Activated naive CD4-positive, alpha-beta T cell treated with anti-CD3 and anti-CD28 coated beads, Interleukin-2, amount 50 U/mL, for 24 hours (primary cell): ENCODE results near the gene LOXL3.
"Not testable (repeated sequence)": the region's sequence is repeated elsewhere in the genome, so short reads cannot be mapped to it uniquely, and the experiment has no call there.

Experiments used
- H3K27ac Mint-ChIP-seq: one replicate; pipeline ENCODE4 v1.8.0; 2021; ENCODE audit warnings: mild to moderate bottlenecking, mixed read lengths
- H3K27me3 Mint-ChIP-seq: one replicate; pipeline ENCODE4 v1.8.0; 2021; ENCODE audit warnings: mixed read lengths
- H3K36me3 Mint-ChIP-seq: one replicate; pipeline ENCODE4 v1.8.0; 2021; ENCODE audit warnings: mixed read lengths
- H3K4me1 Mint-ChIP-seq: one replicate; pipeline ENCODE4 v1.8.0; 2021; ENCODE audit warnings: mixed read lengths
- H3K4me3 Mint-ChIP-seq: one replicate; pipeline ENCODE4 v1.8.0; 2021; ENCODE audit warnings: mild to moderate bottlenecking, mixed read lengths
- H3K9me3 Mint-ChIP-seq: one replicate; pipeline ENCODE4 v1.8.0; 2021; ENCODE audit warnings: mixed read lengths

LOXL3 gene

DNA sequence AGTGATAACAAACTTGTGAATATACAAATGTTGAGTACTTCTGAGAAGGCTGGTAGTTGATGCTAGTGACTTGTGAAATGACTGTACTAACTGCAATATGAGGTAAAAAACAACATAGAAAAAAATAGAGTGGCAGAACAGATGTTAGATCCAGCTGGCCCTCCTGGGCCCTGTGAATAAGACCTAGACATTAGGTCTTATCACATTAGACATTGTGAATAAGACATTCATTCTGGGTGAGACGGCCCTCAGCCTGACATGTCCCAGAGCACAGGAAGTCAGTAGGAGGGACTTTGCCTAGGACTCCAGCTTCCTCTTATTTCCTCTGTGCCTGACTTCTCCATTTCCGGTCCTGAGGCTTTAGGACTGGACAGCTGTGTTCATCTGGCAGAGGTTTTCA is 23.7 kb upstream of the LOXL3 start:
- no peaks in the 10 kb centered on the region for H3K27me3 Mint-ChIP-seq
- no peak overlapping the region for H3K4me3 Mint-ChIP-seq
- H3K4me1 Mint-ChIP-seq, result peaks cover 15% of the 10 kb centered on the region
- peaks cover 2% of the 10 kb centered on the region for H3K36me3 Mint-ChIP-seq
- H3K9me3 Mint-ChIP-seq, result no peaks in the 10 kb centered on the region
- H3K27ac Mint-ChIP-seq, result no peak overlapping the region

- peaks cover 2% of the 10 kb centered on the region for H3K36me3 Mint-ChIP-seq
- H3K27me3 Mint-ChIP-seq, result no peaks in the 10 kb centered on the region
- H3K4me1 Mint-ChIP-seq, result peaks cover 15% of the 10 kb centered on the region
- H3K27ac Mint-ChIP-seq, result no peak overlapping the region
- no peak overlapping the region for H3K4me3 Mint-ChIP-seq
- no peaks in the 10 kb centered on the region for H3K9me3 Mint-ChIP-seq
Measured at GRCh38 chr2:74576863-74577229, 23.1 kb upstream of the LOXL3 start.

GRCh38 chr2:74576211-74576862 is 22.6 kb upstream of the LOXL3 start:
- no peaks in the 10 kb centered on the region for H3K27me3 Mint-ChIP-seq
- H3K36me3 Mint-ChIP-seq, result peaks cover 2% of the 10 kb centered on the region
- no peaks in the 10 kb centered on the region for H3K9me3 Mint-ChIP-seq
- H3K4me1 Mint-ChIP-seq, result peaks cover 15% of the 10 kb centered on the region
- H3K4me3 Mint-ChIP-seq, result no peak overlapping the region
- no peak overlapping the region for H3K27ac Mint-ChIP-seq

DNA sequence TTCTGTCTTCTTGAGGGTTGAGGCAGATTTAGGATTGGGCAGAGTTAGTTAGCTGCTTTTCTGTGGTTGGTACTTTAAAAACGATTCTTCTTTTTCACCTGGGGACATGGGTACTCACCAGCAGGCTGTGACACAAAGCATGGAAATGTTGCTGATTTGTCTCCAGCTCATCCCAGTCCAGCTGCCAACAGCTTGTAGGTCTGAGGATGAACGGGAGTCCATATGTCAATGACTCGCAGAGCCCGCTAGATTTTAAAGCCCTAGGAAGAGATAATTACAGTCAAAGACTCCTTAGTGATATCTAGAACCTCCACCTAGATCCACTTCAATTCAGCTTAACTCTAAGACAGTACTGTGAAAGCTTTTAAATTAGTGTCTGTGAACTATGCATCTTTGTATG is 21.6 kb upstream of the LOXL3 start:
- Mint-ChIP-seq H3K4me1 (peaks cover 15% of the 10 kb centered on the region), H3K27me3 (no peaks in the 10 kb centered on the region), H3K27ac (no peak overlapping the region), H3K36me3 (peaks cover 2% of the 10 kb centered on the region), H3K4me3 (no peak overlapping the region), H3K9me3 (no peaks in the 10 kb centered on the region)

GRCh38 chr2:74573747-74574562 is 20.2 kb upstream of the LOXL3 start:
- peaks cover 2% of the 10 kb centered on the region for H3K36me3 Mint-ChIP-seq
- H3K27me3 Mint-ChIP-seq, result no peaks in the 10 kb centered on the region
- H3K4me1 Mint-ChIP-seq, result peaks cover 15% of the 10 kb centered on the region
- H3K27ac Mint-ChIP-seq, result peak overlapping the region; percentile 83
- no peaks in the 10 kb centered on the region for H3K9me3 Mint-ChIP-seq
- peak overlapping the region; percentile 68 for H3K4me3 Mint-ChIP-seq

- no peak overlapping the region for H3K27ac Mint-ChIP-seq
- no peak overlapping the region for H3K4me3 Mint-ChIP-seq
- peaks cover 2% of the 10 kb centered on the region for H3K36me3 Mint-ChIP-seq
- no peaks in the 10 kb centered on the region for H3K9me3 Mint-ChIP-seq
- H3K4me1 Mint-ChIP-seq, result peaks cover 15% of the 10 kb centered on the region
- H3K27me3 Mint-ChIP-seq, result peaks cover 2% of the 10 kb centered on the region
Measured at GRCh38 chr2:74572178-74572925, 18.6 kb upstream of the LOXL3 start.

- Mint-ChIP-seq H3K27ac (no peak overlapping the region), H3K4me1 (peaks cover 22% of the 10 kb centered on the region), H3K36me3 (peaks cover 2% of the 10 kb centered on the region), H3K27me3 (peaks cover 2% of the 10 kb centered on the region), H3K9me3 (no peaks in the 10 kb centered on the region), H3K4me3 (no peak overlapping the region)
Measured at GRCh38 chr2:74571058-74571457, 17.3 kb upstream of the LOXL3 start.

DNA sequence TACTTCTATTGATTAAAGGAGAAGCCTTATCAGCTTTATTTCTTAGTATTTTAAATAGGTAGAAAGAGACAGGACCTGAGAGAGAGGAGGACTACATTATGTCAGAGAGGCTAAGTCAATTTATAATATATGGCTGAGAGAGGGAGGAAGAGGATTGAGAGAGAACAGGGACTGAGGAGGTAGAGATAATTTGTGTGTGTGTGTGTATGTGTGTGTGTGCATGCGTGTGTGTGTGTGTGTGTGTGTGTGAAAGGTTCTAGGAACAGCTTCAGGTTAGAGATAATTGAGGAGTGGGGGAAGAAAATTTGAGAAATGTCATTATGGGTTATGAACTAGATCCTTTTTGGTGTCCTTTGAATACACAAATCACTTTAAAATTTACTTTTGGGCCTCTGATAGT is 15.9 kb upstream of the LOXL3 start:
- Mint-ChIP-seq H3K36me3 (peaks cover 2% of the 10 kb centered on the region), H3K9me3 (no peaks in the 10 kb centered on the region), H3K4me3 (no peak overlapping the region), H3K27me3 (peaks cover 2% of the 10 kb centered on the region), H3K27ac (no peak overlapping the region), H3K4me1 (peaks cover 21% of the 10 kb centered on the region)

DNA sequence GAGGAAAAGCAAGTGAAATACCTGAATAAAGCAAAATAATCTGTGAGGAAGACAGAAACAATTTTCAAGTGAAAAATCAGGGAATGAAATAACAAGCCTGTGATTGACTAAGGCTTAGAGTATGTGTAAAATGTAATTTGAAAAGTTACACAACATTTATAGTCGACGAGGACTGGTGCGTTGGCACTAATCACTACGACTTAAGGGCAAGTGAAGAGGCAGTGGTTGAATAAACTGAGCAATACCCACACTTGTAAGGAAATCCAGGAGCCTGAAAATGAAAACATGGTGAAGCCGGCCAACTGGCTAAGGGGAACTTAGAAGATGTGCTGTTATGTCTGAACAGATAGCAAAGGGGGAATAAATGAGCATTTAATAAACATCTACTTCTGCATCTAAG is 14.1 kb upstream of the LOXL3 start:
- no peak overlapping the region for H3K4me3 Mint-ChIP-seq

DNA sequence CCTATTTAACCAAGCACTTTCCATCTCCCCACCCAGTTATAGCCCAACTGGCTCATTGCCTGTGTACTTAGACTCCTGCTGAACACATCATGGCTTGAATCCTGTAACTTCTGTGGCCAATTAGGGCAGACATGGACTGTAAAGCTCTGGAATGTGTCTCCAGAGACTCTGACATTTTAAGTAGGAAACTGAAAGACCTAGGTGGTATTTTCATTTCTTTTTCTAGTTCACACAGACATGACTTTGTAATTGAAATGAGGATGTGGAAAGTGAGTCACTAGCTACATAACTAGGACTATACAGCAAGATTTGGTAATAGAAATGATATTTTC is 13.0 kb upstream of the LOXL3 start:
- peak overlapping the region; percentile 31 for H3K4me3 Mint-ChIP-seq
- H3K27me3 Mint-ChIP-seq, result peaks cover 4% of the 10 kb centered on the region
- H3K4me1 Mint-ChIP-seq, result peaks cover 8% of the 10 kb centered on the region
- H3K36me3 Mint-ChIP-seq, result no peaks in the 10 kb centered on the region
- no peaks in the 10 kb centered on the region for H3K9me3 Mint-ChIP-seq
- peak overlapping the region; percentile 77 for H3K27ac Mint-ChIP-seq

More for the DNA sequence above, 14.1 kb upstream of the LOXL3 start:
- H3K4me1 Mint-ChIP-seq, result peaks cover 8% of the 10 kb centered on the region
- H3K27ac Mint-ChIP-seq, result no peak overlapping the region
- no peaks in the 10 kb centered on the region for H3K9me3 Mint-ChIP-seq
- H3K36me3 Mint-ChIP-seq, result no peaks in the 10 kb centered on the region
- peaks cover 2% of the 10 kb centered on the region for H3K27me3 Mint-ChIP-seq

DNA sequence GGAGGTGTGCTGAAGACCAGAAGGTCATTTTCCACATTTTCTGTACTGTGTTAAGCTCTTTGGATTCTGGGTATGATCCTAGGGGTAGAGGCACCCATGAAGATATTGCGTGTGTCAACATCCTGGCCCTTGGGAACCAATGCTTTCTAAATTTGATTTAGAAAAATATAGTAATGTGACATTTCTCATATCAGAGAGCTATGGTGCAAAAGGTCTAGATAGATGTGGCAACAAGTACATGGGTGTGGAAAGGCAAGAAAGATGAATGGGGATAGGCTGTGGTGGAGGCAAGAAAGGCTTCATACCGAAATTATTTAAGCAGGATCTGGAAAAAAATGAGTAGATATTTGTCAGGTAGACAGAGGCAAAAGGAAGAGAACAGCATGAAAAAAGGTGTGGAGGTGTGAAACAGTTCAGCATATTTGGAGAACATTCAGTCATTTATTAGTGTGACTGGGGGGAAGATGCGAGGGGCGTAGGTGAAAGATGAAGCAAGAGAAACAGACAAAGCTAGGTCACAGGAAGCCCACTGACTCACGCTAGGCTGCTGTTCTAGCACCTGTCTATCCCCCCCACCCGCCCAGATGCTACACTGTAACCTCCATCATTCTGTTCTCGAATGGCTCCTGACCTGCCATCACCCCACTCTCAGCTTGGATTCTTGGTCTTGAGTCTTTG is 12.5 kb upstream of the LOXL3 start:
- Mint-ChIP-seq H3K4me1 (peaks cover 8% of the 10 kb centered on the region), H3K36me3 (no peaks in the 10 kb centered on the region), H3K27ac (peak overlapping the region; percentile 77), H3K9me3 (no peaks in the 10 kb centered on the region), H3K27me3 (peaks cover 4% of the 10 kb centered on the region), H3K4me3 (peak overlapping the region; percentile 31)

- Mint-ChIP-seq H3K27ac (no peak overlapping the region), H3K9me3 (no peaks in the 10 kb centered on the region), H3K4me1 (peaks cover 8% of the 10 kb centered on the region)
Measured at GRCh38 chr2:74564222-74564621, 10.5 kb upstream of the LOXL3 start.

GRCh38 chr2:74562126-74562775 is 8.5 kb upstream of the LOXL3 start:
- Mint-ChIP-seq H3K4me3 (no peak overlapping the region), H3K27me3 (peaks cover 3% of the 10 kb centered on the region), H3K4me1 (peaks cover 8% of the 10 kb centered on the region), H3K36me3 (no peaks in the 10 kb centered on the region), H3K9me3 (no peaks in the 10 kb centered on the region), H3K27ac (no peak overlapping the region)

More at GRCh38 chr2:74564222-74564621, 10.5 kb upstream of the LOXL3 start:
- H3K27me3 Mint-ChIP-seq, result peaks cover 5% of the 10 kb centered on the region
- no peaks in the 10 kb centered on the region for H3K36me3 Mint-ChIP-seq
- H3K4me3 Mint-ChIP-seq, result no peak overlapping the region

GRCh38 chr2:74561022-74561421 is 7.3 kb upstream of the LOXL3 start:
- not testable (repeated sequence) for H3K27ac Mint-ChIP-seq, H3K36me3 Mint-ChIP-seq, H3K4me3 Mint-ChIP-seq, H3K4me1 Mint-ChIP-seq, H3K27me3 Mint-ChIP-seq, H3K9me3 Mint-ChIP-seq

DNA sequence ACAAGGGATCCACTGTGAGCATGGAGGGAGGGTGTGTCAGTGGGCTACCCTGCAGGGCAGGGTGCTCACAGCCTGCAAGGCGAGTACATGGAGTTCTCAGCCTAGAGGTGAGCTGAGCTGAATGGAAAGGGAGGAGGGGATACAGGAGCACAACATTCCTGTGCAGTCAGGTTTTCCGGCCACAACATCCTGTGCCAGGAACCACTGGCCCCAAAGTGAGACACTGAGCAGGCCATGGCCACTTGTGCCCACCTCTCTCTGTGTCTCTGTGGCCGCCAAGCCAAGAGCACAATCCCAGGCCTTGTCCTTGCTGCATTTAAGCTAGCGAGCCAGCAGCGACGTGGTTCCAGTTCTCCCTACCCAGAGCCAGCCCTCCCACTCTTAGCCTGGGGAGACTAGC is 6.8 kb upstream of the LOXL3 start:
- Mint-ChIP-seq H3K9me3 (no peaks in the 10 kb centered on the region), H3K27me3 (peaks cover 3% of the 10 kb centered on the region), H3K4me3 (no peak overlapping the region), H3K36me3 (no peaks in the 10 kb centered on the region), H3K4me1 (peaks cover 4% of the 10 kb centered on the region), H3K27ac (no peak overlapping the region)
